Endothelial cell of umbilical vein (primary cell): ENCODE measurements around the gene DPP9. TPM values are rescaled to one million over a fixed set of nuclear protein-coding genes. Genes with fewer than 3 reads are reported as not detected.

Source experiments
- BruUV-seq: library from RNA; stranded (reverse); fragments of 400-500 nt; replicated peaks from 2 replicates; lab custom pipeline; 2021; lab: Mats Ljungman, UMichigan
- CTCF ChIA-PET: fragments of 300-600, 350-600 bp; sonication (Branson Sonifier 250); formaldehyde crosslinking; loops from one replicate; lab custom pipeline; 2021; ENCODE audit warnings: antibody characterized with exemption, inconsistent platforms; lab: Charles Lee
- POLR2A ChIA-PET: fragments of 300-600, 350-600 bp; sonication (Branson Sonifier 250); formaldehyde crosslinking; loops from one replicate; lab custom pipeline; 2021; ENCODE audit warnings: antibody characterized with exemption, inconsistent platforms; lab: Charles Lee
- DNase-seq: peaks from one replicate; pipeline ENCODE4 v3.0.0-alpha.2; 2011; ENCODE audit warnings: low read depth, low spot score
- FAIRE-seq: peaks from 2 replicates; lab custom pipeline; 2011; peaks lifted over from hg19 to GRCh38; lab: Jason Lieb, UNC
- H2AFZ ChIP-seq: 2 replicates; pipeline ENCODE4 v1.6.0; 2012; ENCODE audit warnings: low read depth, low read length, control low read depth, inconsistent platforms
- H3K27ac ChIP-seq: 2 replicates; pipeline ENCODE4 v1.5.1; 2011; ENCODE audit warnings: low read depth, mild to moderate bottlenecking, control low read depth, low read length, moderate library complexity; ENCODE audit not compliant: insufficient read depth
- H3K27me3 ChIP-seq, 2 experiments: 2 replicates each; pipeline versions ENCODE4 v1.6.0 to v1.6.1; 2011; ENCODE audit warnings: low read length in 2 of 2, mixed read lengths in 1 of 2; ENCODE audit not compliant: control insufficient read depth in 2 of 2, insufficient read depth in 2 of 2
- H3K36me3 ChIP-seq, 2 experiments: 2 replicates in 1 of 2; 3 replicates in 1 of 2; pipeline ENCODE4 v1.5.1; 2011; ENCODE audit warnings: low read length in 2 of 2, mild to moderate bottlenecking in 1 of 2, moderate library complexity in 1 of 2; ENCODE audit not compliant: control insufficient read depth in 2 of 2, insufficient read depth in 2 of 2; ENCODE audit errors: extremely low read depth in 1 of 2
- H3K4me1 ChIP-seq: 3 replicates; pipeline ENCODE4 v1.5.1; 2011; ENCODE audit warnings: mild to moderate bottlenecking, low read length; ENCODE audit not compliant: control insufficient read depth, insufficient read depth; ENCODE audit errors: extremely low read depth
- H3K4me2 ChIP-seq: 2 replicates; pipeline ENCODE4 v1.6.1; 2011; ENCODE audit warnings: low read length, control low read depth, mixed read lengths; ENCODE audit not compliant: insufficient read depth
- H3K4me3 ChIP-seq, 3 experiments: fragments of 200-600 bp in 1 of 3; sonication (generic), shearing (Covaris generic) in 1 of 3; replicated peaks in 1 of 3; 2 replicates each; pipeline ENCODE4 v1.5.1; 2011 to 2016; ENCODE audit warnings: control low read depth in 3 of 3, low read length in 3 of 3, mild to moderate bottlenecking in 2 of 3, inconsistent platforms in 1 of 3, low read depth in 1 of 3, moderate library complexity in 1 of 3; ENCODE audit not compliant: insufficient read depth in 1 of 3
- H3K79me2 ChIP-seq: 2 replicates; pipeline ENCODE4 v1.6.0; 2012; ENCODE audit warnings: low read length, inconsistent platforms; ENCODE audit not compliant: control insufficient read depth, insufficient read depth
- H3K9ac ChIP-seq: replicated peaks from 2 replicates; pipeline ENCODE3; 2011; ENCODE audit warnings: low read length, control low read depth; ENCODE audit not compliant: insufficient read depth; ENCODE audit errors: extremely low read depth
- H3K9me1 ChIP-seq: replicated peaks from 3 replicates; pipeline ENCODE4 v1.6.0; 2011; ENCODE audit warnings: mild to moderate bottlenecking, low read length; ENCODE audit not compliant: control insufficient read depth, insufficient read depth; ENCODE audit errors: extremely low read depth
- H3K9me3 ChIP-seq: replicated peaks from 2 replicates; pipeline ENCODE4 v1.5.1; 2012; ENCODE audit warnings: low read length, inconsistent platforms; ENCODE audit not compliant: control insufficient read depth, insufficient read depth
- H4K20me1 ChIP-seq: replicated peaks from 2 replicates; pipeline ENCODE3; 2011; ENCODE audit warnings: mild to moderate bottlenecking, low read length; ENCODE audit not compliant: control insufficient read depth, insufficient read depth; ENCODE audit errors: extremely low read depth
- EZH2 ChIP-seq: IDR thresholded peaks from 2 replicates; pipeline ENCODE4 v1.6.1; 2012; ENCODE audit warnings: borderline replicate concordance, low read depth, mild to moderate bottlenecking, moderate library complexity, low read length, inconsistent platforms; ENCODE audit not compliant: severe bottlenecking
- FOS ChIP-seq: IDR thresholded peaks from 2 replicates; pipeline ENCODE4 v1.6.1; 2011; ENCODE audit warnings: mild to moderate bottlenecking, low read length, moderate library complexity, borderline replicate concordance; ENCODE audit not compliant: insufficient read depth
- GATA2 ChIP-seq: IDR thresholded peaks from 2 replicates; pipeline ENCODE4 v1.7.0; 2011; ENCODE audit warnings: low read depth, mild to moderate bottlenecking, moderate library complexity, mixed read lengths, low read length; ENCODE audit not compliant: insufficient read length, insufficient read depth
- JUN ChIP-seq: IDR thresholded peaks from 2 replicates; pipeline ENCODE4 v1.6.1; 2011; ENCODE audit warnings: borderline replicate concordance, low read depth; ENCODE audit not compliant: insufficient read length, insufficient read depth
- MYC ChIP-seq: IDR thresholded peaks from one replicate; pipeline ENCODE4 v1.6.1; 2011; ENCODE audit warnings: mild to moderate bottlenecking, low read depth, low read length
- POLR2A ChIP-seq: IDR thresholded peaks from 2 replicates; pipeline ENCODE4 v1.6.1; 2012; ENCODE audit warnings: low read depth, mild to moderate bottlenecking, control low read depth, low read length
- POLR2AphosphoS5 ChIP-seq: IDR thresholded peaks from 2 replicates; pipeline ENCODE4 v1.6.1; 2012; ENCODE audit warnings: low read depth, mild to moderate bottlenecking, control low read depth, low read length, moderate library complexity; ENCODE audit not compliant: insufficient read depth
- dilution Hi-C: fragments of 300-500 bp; cut with MboI; formaldehyde crosslinking; loops from one replicate; pipeline ENCODE4 v1.15.0; 2019; ENCODE audit warnings: low sequenced_read_pairs; ENCODE audit not compliant: extremely low pct_ligation_motif_present
- intact Hi-C: fragments of 100-400 bp; cut with micrococcal nuclease; formaldehyde crosslinking; loops from one replicate; pipeline ENCODE4 v1.10.0; 2022
- polyA plus RNA-seq, 4 experiments: library from polyadenylated mRNA; depleted of rRNA in 3 of 4; stranded (reverse) in 3 of 4; unstranded in 1 of 4; fragments of >200 nt; gene quantifications; 2 replicates each; pipeline versions ENCODE4 v1.2.1 to v1.2.3, GENCODE V29; 2011 to 2012; ENCODE audit warnings: missing spikeins in 1 of 4
- total RNA-seq: library from RNA; stranded (reverse); gene quantifications from 2 replicates; pipeline ENCODE4 v1.2.3, GENCODE V29; 2021
- TF ChIP-seq, protein P1 (sequence below): IDR thresholded peaks from 2 replicates; pipeline ENCODE4 v1.6.1; 2011; ENCODE audit not compliant: insufficient read depth, insufficient read length
- TF ChIP-seq, protein P2 (sequence below), 2 donors: IDR thresholded peaks; 1 replicate in 1 of 2; 2 replicates in 1 of 2; pipeline ENCODE4 v1.5.1; 2011; ENCODE audit warnings: low read length in 2 of 2, mild to moderate bottlenecking in 2 of 2, moderate library complexity in 2 of 2, control low read depth in 1 of 2, inconsistent platforms in 1 of 2, low read depth in 1 of 2; ENCODE audit not compliant: insufficient read depth in 1 of 2; ENCODE audit errors: extremely low read depth in 1 of 2

The DPP9 gene
- total and polyA plus RNA-seq, 2 donors (not counting 3 experiments of a cell fraction or from before 2014, with no cell fraction given): 31.5 to 98.0 TPM

DNA sequence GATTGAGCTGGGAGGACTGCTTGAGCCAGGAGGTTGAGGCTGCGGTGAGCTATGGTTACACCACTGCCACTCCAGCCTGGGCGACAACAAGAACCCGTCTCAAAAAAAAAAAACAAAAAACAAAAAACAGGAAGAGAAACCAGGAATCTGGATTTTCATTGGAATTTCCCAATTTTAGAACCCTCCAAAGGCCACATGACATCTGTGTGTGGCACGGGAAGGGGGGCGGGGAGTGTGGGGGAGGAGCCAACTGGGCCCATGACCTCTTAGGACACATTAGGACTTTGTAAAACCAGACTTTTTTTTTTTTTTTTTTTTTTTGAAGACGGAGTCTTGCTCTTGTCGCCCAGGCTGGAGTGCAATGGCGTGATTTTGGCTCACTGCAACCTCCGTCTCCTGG is 32.3 kb downstream of the DPP9 start:
- dilution Hi-C loops: no loop called here
- H2AFZ ChIP-seq: no peak overlapping the region
- H3K27ac ChIP-seq: no peak overlapping the region
- no peaks in the 10 kb centered on the region for H3K27me3 ChIP-seq
- H3K4me3 ChIP-seq: no peak overlapping the region
- no TSS peak for BruUV-seq
- no peaks in the 10 kb centered on the region for H3K9me1 ChIP-seq
- TF ChIP-seq POLR2AphosphoS5: no peak
- TF ChIP-seq GATA2: no peak
- TF ChIP-seq, protein P1, sequence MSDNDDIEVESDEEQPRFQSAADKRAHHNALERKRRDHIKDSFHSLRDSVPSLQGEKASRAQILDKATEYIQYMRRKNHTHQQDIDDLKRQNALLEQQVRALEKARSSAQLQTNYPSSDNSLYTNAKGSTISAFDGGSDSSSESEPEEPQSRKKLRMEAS: no peak
- TF ChIP-seq FOS: no peak
- TF ChIP-seq MYC: no peak
- no peaks in the 10 kb centered on the region for H3K79me2 ChIP-seq
- H3K9ac ChIP-seq: no peak overlapping the region
- no peak overlapping the region for H3K4me2 ChIP-seq
- no peaks in the 10 kb centered on the region for H4K20me1 ChIP-seq
- H3K9me3 ChIP-seq: no peaks in the 10 kb centered on the region
- FAIRE-seq (peak; percentile 26), DNase-seq (no peak)
- H3K4me1 ChIP-seq: peaks cover 9% of the 10 kb centered on the region
- peaks cover 8 to 55% of the 10 kb centered on the region in 2 experiments for H3K36me3 ChIP-seq
- CTCF ChIA-PET: no interaction called here
- POLR2A ChIA-PET: interaction anchor here (0.7 kb wide), 1 partner anchor 10 kb away, joined by 3 read pairs; no protein-coding TSS in a partner anchor
- intact Hi-C loops: no loop called here

DNA sequence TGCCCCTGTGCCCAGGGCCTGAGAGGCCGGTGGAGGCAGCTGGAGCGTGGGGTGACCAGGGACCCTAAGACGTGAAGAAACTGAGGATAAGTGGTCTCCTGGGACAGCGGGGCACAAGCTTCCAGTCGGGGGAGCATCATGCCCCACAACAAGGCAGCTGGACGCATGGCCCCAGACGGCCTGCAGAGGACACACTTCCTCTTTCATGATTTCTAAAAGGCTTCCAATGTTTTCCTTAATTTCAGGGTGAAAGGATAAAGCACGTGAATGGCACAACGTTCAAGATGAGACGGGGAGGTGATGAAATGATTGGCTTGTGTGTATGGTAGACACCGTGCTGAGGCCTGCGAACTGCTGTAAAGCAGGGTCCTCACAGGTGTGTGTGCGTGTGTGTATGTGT is 33.3 kb downstream of the DPP9 start:
- no peaks in the 10 kb centered on the region for H3K79me2 ChIP-seq
- peaks cover 12 to 56% of the 10 kb centered on the region in 2 experiments for H3K36me3 ChIP-seq
- no TSS peak for BruUV-seq
- H3K4me3 ChIP-seq: no peak overlapping the region
- no peak overlapping the region for H3K4me2 ChIP-seq
- dilution Hi-C loops: no loop called here
- DNase-seq (no peak), FAIRE-seq (no peak)
- H4K20me1 ChIP-seq: no peaks in the 10 kb centered on the region
- POLR2A ChIA-PET: no interaction called here
- no peaks in the 10 kb centered on the region for H3K9me1 ChIP-seq
- CTCF ChIA-PET: interaction anchor here (1.0 kb wide), 1 partner anchor 16 kb away, joined by 3 read pairs; no protein-coding TSS in a partner anchor
- TF ChIP-seq POLR2AphosphoS5 (no peak), JUN (no peak), GATA2 (no peak), POLR2A (no peak), FOS (no peak), MYC (no peak), EZH2 (no peak)
- TF ChIP-seq, protein P1: no peak
- TF ChIP-seq, protein P2, sequence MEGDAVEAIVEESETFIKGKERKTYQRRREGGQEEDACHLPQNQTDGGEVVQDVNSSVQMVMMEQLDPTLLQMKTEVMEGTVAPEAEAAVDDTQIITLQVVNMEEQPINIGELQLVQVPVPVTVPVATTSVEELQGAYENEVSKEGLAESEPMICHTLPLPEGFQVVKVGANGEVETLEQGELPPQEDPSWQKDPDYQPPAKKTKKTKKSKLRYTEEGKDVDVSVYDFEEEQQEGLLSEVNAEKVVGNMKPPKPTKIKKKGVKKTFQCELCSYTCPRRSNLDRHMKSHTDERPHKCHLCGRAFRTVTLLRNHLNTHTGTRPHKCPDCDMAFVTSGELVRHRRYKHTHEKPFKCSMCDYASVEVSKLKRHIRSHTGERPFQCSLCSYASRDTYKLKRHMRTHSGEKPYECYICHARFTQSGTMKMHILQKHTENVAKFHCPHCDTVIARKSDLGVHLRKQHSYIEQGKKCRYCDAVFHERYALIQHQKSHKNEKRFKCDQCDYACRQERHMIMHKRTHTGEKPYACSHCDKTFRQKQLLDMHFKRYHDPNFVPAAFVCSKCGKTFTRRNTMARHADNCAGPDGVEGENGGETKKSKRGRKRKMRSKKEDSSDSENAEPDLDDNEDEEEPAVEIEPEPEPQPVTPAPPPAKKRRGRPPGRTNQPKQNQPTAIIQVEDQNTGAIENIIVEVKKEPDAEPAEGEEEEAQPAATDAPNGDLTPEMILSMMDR (IDR thresholded peaks at IDR 0.05; ENCODE audit: extremely low read depth in 1 of 2, insufficient read depth in 1 of 2, low read depth in 1 of 2, low read length in 2 of 2): no peak
- intact Hi-C loops: no loop called here
- H2AFZ ChIP-seq: no peak overlapping the region
- H3K27me3 ChIP-seq: no peaks in the 10 kb centered on the region
- no peak overlapping the region for H3K9ac ChIP-seq
- peaks cover 9% of the 10 kb centered on the region for H3K4me1 ChIP-seq
- no peaks in the 10 kb centered on the region for H3K9me3 ChIP-seq
- no peak overlapping the region for H3K27ac ChIP-seq
